GM18907 (cell line): ENCODE results near the gene TBKBP1.

Experiments
- ATAC-seq: cut with Tn5 transposase; IDR thresholded peaks from one replicate; pipeline ENCODE4 v1.9.1; 2021; ENCODE audit warnings: mild to moderate bottlenecking, moderate library complexity; ENCODE audit not compliant: unreplicated experiment

TBKBP1 gene

GRCh38 chr17:47698749-47699535 lies 5.0 kb downstream of the TBKBP1 start:
- ATAC-seq: no peak

- ATAC-seq: no peak
Measured at GRCh38 chr17:47699536-47699840, 5.5 kb downstream of the TBKBP1 start.

- no peak for ATAC-seq
Measured at GRCh38 chr17:47700471-47701449, 6.8 kb downstream of the TBKBP1 start.

- no peak for ATAC-seq
Measured at GRCh38 chr17:47701608-47702007, 7.6 kb downstream of the TBKBP1 start.

GRCh38 chr17:47702391-47702995 lies 8.5 kb downstream of the TBKBP1 start:
- ATAC-seq: no peak

- no peak for ATAC-seq
Measured at GRCh38 chr17:47703191-47703591, 9.2 kb downstream of the TBKBP1 start.

- ATAC-seq: no peak
Measured at GRCh38 chr17:47703671-47704070, 9.7 kb downstream of the TBKBP1 start.

GRCh38 chr17:47704116-47704515 lies 10.2 kb downstream of the TBKBP1 start:
- no peak for ATAC-seq

- no peak for ATAC-seq
Measured at GRCh38 chr17:47704736-47705135, 10.8 kb downstream of the TBKBP1 start.

GRCh38 chr17:47705536-47706530 lies 11.9 kb downstream of the TBKBP1 start:
- ATAC-seq: no peak

GRCh38 chr17:47707056-47707804 lies 13.3 kb downstream of the TBKBP1 start:
- no peak for ATAC-seq

- ATAC-seq: no peak
Measured at GRCh38 chr17:47707884-47708283, 13.9 kb downstream of the TBKBP1 start.

- no peak for ATAC-seq
Measured at GRCh38 chr17:47708312-47708863, 14.4 kb downstream of the TBKBP1 start.

GRCh38 chr17:47708864-47709541 lies 15.0 kb downstream of the TBKBP1 start:
- no peak for ATAC-seq

GRCh38 chr17:47709594-47709993 lies 15.6 kb downstream of the TBKBP1 start:
- no peak for ATAC-seq

GRCh38 chr17:47711366-47712099 lies 17.6 kb downstream of the TBKBP1 start:
- no peak for ATAC-seq

GRCh38 chr17:47712330-47713023 lies 18.5 kb downstream of the TBKBP1 start:
- no peak for ATAC-seq
